H1 (cell line): Measurements from ENCODE around the gene IL21R. TPM values are rescaled to one million over a fixed set of nuclear protein-coding genes. Genes with fewer than 3 reads are reported as not detected.

ENCODE experiments used
- BACH1 ChIP-seq: IDR thresholded peaks from 2 replicates; pipeline ENCODE4 v1.6.1; 2012; ENCODE audit warnings: low read length, improper control_type of control experiment
- BRCA1 ChIP-seq: IDR thresholded peaks from 2 replicates; pipeline ENCODE4 v1.6.1; 2012; ENCODE audit warnings: low read depth, low read length, improper control_type of control experiment
- POLR2AphosphoS5 ChIP-seq: IDR thresholded peaks from 2 replicates; pipeline ENCODE4 v1.6.1; 2011; ENCODE audit warnings: low read depth, low read length
- RAD21 ChIP-seq, 2 experiments: IDR thresholded peaks in 1 of 2; conservative IDR thresholded peaks in 1 of 2; 2 replicates each; pipeline ENCODE4 v1.6.1; 2011; ENCODE audit warnings: low read depth in 2 of 2, low read length in 2 of 2, improper control_type of control experiment in 1 of 2, inconsistent platforms in 1 of 2, mild to moderate bottlenecking in 1 of 2, moderate library complexity in 1 of 2
- SIN3A ChIP-seq, 2 experiments: IDR thresholded peaks in 1 of 2; conservative IDR thresholded peaks in 1 of 2; 2 replicates each; pipeline ENCODE4 v1.6.1; 2011 to 2012; ENCODE audit warnings: low read length in 2 of 2, improper control_type of control experiment in 1 of 2, low read depth in 1 of 2, mild to moderate bottlenecking in 1 of 2
- polyA plus RNA-seq, 7 experiments: library from polyadenylated mRNA; depleted of rRNA in 3 of 7; stranded (reverse) in 5 of 7; unstranded in 2 of 7; fragments of >200 nt in 5 of 7; fragments of 200-250 nt in 2 of 7; gene quantifications; 1 replicate in 5 of 7; 2 replicates in 1 of 7; 4 replicates in 1 of 7; pipeline versions ENCODE4 v1.2.1 to v1.2.3, GENCODE V29; 2011 to 2013; ENCODE audit warnings: missing spikeins in 2 of 7, mixed read lengths in 2 of 7
- total RNA-seq: library from RNA; stranded (reverse); fragmentation: NEBNext Ultra II Directional; extraction: Animal tissue kit (Norgen Biotek cat#: 25700); gene quantifications from 2 replicates; pipeline ENCODE4 v1.2.1, GENCODE V29; 2021
- TF ChIP-seq, protein P1 (sequence below), 3 experiments: IDR thresholded peaks; 1 replicate in 2 of 3; 2 replicates in 1 of 3; pipeline versions ENCODE4 v1.5.1 to v1.6.1; 2011; ENCODE audit warnings: low read length in 3 of 3, mild to moderate bottlenecking in 3 of 3, inconsistent platforms in 2 of 3, low read depth in 1 of 3, moderate library complexity in 1 of 3; ENCODE audit not compliant: insufficient read depth in 1 of 3; ENCODE audit errors: control extremely low read depth in 1 of 3

IL21R gene
- total and polyA plus RNA-seq, 2 of the 8 experiments (the other 6 are each of a cell fraction or from before 2014, with no cell fraction given), result 0.34 to 0.70 TPM

GRCh38 chr16:27367461-27368357, 34.3 kb upstream of the IL21R start (continued):
- TF ChIP-seq BRCA1, result no peak
- TF ChIP-seq, protein P1, sequence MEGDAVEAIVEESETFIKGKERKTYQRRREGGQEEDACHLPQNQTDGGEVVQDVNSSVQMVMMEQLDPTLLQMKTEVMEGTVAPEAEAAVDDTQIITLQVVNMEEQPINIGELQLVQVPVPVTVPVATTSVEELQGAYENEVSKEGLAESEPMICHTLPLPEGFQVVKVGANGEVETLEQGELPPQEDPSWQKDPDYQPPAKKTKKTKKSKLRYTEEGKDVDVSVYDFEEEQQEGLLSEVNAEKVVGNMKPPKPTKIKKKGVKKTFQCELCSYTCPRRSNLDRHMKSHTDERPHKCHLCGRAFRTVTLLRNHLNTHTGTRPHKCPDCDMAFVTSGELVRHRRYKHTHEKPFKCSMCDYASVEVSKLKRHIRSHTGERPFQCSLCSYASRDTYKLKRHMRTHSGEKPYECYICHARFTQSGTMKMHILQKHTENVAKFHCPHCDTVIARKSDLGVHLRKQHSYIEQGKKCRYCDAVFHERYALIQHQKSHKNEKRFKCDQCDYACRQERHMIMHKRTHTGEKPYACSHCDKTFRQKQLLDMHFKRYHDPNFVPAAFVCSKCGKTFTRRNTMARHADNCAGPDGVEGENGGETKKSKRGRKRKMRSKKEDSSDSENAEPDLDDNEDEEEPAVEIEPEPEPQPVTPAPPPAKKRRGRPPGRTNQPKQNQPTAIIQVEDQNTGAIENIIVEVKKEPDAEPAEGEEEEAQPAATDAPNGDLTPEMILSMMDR (IDR thresholded peaks at IDR 0.05; ENCODE audit: control extremely low read depth in 1 of 3, insufficient read depth in 1 of 3, low read depth in 1 of 3, low read length in 3 of 3), result peak; percentile 89 to 93 (median 89)
- TF ChIP-seq SIN3A (conservative IDR thresholded peaks at IDR 0.05 in 1 of 2, IDR thresholded peaks at IDR 0.05 in 1 of 2; ENCODE audit: low read depth in 1 of 2, low read length in 2 of 2), result 0 out of 4 replicates have a peak, but pooled peaks of 1 of the 2 experiments have one; percentile 22
- no peak for TF ChIP-seq POLR2AphosphoS5
- TF ChIP-seq RAD21 (IDR thresholded peaks at IDR 0.05 in 1 of 2, conservative IDR thresholded peaks at IDR 0.05 in 1 of 2; ENCODE audit: low read depth in 2 of 2, low read length in 2 of 2), result peak; percentile 91 to 93
- peak; percentile 33 for TF ChIP-seq BACH1
